ENCODE results near the gene KLHL29.

Gene KLHL29

GRCh38 chr2:23420840-23421476 lies 36.0 kb downstream of the KLHL29 start:
- in situ Hi-C loops (cut with HindIII; ENCODE audit: low sequenced_read_pairs), result no loop called here

- in situ Hi-C loops (cut with HindIII; ENCODE audit: low sequenced_read_pairs), result no loop called here
Observed at GRCh38 chr2:23422089-23423061, 37.4 kb downstream of the KLHL29 start.

GRCh38 chr2:23423062-23423872 lies 38.3 kb downstream of the KLHL29 start:
- in situ Hi-C loops (cut with HindIII; ENCODE audit: low sequenced_read_pairs), result no loop called here

GRCh38 chr2:23423873-23424680 lies 39.1 kb downstream of the KLHL29 start:
- in situ Hi-C loops (cut with HindIII; ENCODE audit: low sequenced_read_pairs), result no loop called here

GRCh38 chr2:23425338-23425871 lies 40.4 kb downstream of the KLHL29 start:
- in situ Hi-C loops (cut with HindIII; ENCODE audit: low sequenced_read_pairs), result no loop called here

- in situ Hi-C loops (cut with HindIII; ENCODE audit: low sequenced_read_pairs), result no loop called here
Observed at GRCh38 chr2:23425885-23426262, 40.9 kb downstream of the KLHL29 start.

- in situ Hi-C loops (cut with HindIII; ENCODE audit: low sequenced_read_pairs), result no loop called here
Observed at GRCh38 chr2:23426263-23426905, 41.4 kb downstream of the KLHL29 start.

- in situ Hi-C loops (cut with HindIII; ENCODE audit: low sequenced_read_pairs), result no loop called here
Observed at GRCh38 chr2:23427350-23427749, 42.4 kb downstream of the KLHL29 start.

- in situ Hi-C loops (cut with HindIII; ENCODE audit: low sequenced_read_pairs), result no loop called here
Observed at GRCh38 chr2:23427976-23428375, 43.0 kb downstream of the KLHL29 start.

GRCh38 chr2:23429036-23429435 lies 44.1 kb downstream of the KLHL29 start:
- in situ Hi-C loops (cut with HindIII; ENCODE audit: low sequenced_read_pairs), result no loop called here

- in situ Hi-C loops (cut with HindIII; ENCODE audit: low sequenced_read_pairs), result no loop called here
Observed at GRCh38 chr2:23430263-23430662, 45.3 kb downstream of the KLHL29 start.

GRCh38 chr2:23432531-23432930 lies 47.6 kb downstream of the KLHL29 start:
- in situ Hi-C loops (cut with HindIII; ENCODE audit: low sequenced_read_pairs), result no loop called here

GRCh38 chr2:23433282-23433681 lies 48.3 kb downstream of the KLHL29 start:
- in situ Hi-C loops (cut with HindIII; ENCODE audit: low sequenced_read_pairs), result no loop called here

- in situ Hi-C loops (cut with HindIII; ENCODE audit: low sequenced_read_pairs), result no loop called here
Observed at GRCh38 chr2:23434721-23435121, 49.7 kb downstream of the KLHL29 start.

GRCh38 chr2:23435250-23436035 lies 50.5 kb downstream of the KLHL29 start:
- in situ Hi-C loops (cut with HindIII; ENCODE audit: low sequenced_read_pairs), result no loop called here

GRCh38 chr2:23436346-23437098 lies 51.5 kb downstream of the KLHL29 start:
- in situ Hi-C loops (cut with HindIII; ENCODE audit: low sequenced_read_pairs), result no loop called here

GRCh38 chr2:23441414-23441813 lies 56.4 kb downstream of the KLHL29 start:
- in situ Hi-C loops (cut with HindIII; ENCODE audit: low sequenced_read_pairs), result no loop called here

- in situ Hi-C loops (cut with HindIII; ENCODE audit: low sequenced_read_pairs), result no loop called here
Observed at GRCh38 chr2:23445450-23445868, 60.5 kb downstream of the KLHL29 start.
